IPS-18a (cell line): Measurements from ENCODE around the gene TXNRD2.

Experiments used
- H3K27ac ChIP-seq: one replicate; pipeline ENCODE4 v1.5.1; 2013; ENCODE audit warnings: low read length
- H3K27me3 ChIP-seq: one replicate; pipeline ENCODE4 v1.6.1; 2013; ENCODE audit warnings: mild to moderate bottlenecking, low read length; ENCODE audit not compliant: control insufficient read depth, insufficient read depth
- H3K36me3 ChIP-seq: one replicate; pipeline ENCODE4 v1.6.1; 2013; ENCODE audit warnings: low read depth, low read length; ENCODE audit not compliant: control insufficient read depth
- H3K4me1 ChIP-seq: one replicate; pipeline ENCODE4 v1.6.1; 2013; ENCODE audit warnings: low read depth, low read length; ENCODE audit not compliant: control insufficient read depth
- H3K4me3 ChIP-seq: one replicate; pipeline ENCODE4 v1.5.1; 2013; ENCODE audit warnings: low read length
- H3K9ac ChIP-seq: one replicate; pipeline ENCODE4 v1.6.1; 2013; ENCODE audit warnings: mild to moderate bottlenecking, low read length, moderate library complexity
- H3K9me3 ChIP-seq: one replicate; pipeline ENCODE4 v1.6.1; 2013; ENCODE audit warnings: low read depth, low read length; ENCODE audit not compliant: control insufficient read depth

TXNRD2 gene

DNA sequence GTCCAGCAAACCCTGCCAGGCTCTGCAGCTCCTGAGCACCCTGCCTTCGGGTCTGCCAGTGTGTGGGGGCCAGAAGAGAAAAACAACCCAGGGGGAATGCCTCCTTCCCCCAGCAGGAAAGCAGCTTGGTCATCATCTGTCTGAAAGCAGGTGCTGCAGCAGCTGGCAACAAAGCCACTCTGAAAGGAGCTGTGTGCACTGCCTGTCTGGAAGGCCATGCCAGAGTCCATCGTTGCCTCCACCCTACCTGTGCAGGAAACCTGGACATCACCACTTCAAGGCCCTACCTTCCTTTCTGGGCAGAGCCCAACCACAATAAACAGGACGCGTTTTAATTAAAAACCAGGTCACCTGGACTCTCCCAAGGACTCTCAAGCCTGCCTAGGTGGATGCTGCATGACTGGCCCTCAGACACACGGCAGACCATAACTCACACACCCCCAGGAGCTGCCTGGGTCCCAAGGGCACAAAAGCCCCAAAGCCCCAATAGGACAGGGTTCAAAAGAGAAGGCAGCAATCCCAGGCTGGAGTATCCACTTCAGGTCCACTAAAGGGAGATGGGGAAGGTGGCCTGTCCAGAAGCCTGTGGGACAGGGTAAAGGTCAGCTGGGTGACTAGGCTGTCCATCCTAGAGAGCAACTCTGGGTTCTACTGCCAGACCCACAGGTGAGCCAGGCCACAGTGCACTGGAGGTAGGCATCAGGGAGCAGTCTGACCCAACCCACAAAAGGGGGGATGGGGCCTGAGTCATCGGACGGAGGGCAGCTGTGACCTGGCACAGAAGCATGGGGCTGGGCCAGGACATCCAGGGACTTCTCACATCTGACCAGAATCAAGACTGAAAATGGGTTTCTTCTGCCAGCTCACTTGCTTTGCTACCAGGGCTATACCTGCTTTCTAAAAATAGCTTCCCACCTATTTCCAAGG lies 93.1 kb downstream of the TXNRD2 start:
- H3K36me3 ChIP-seq = peaks cover 21% of the 10 kb centered on the region
- H3K9me3 ChIP-seq = no peaks in the 10 kb centered on the region
- peaks cover 3% of the 10 kb centered on the region for H3K4me1 ChIP-seq
- H3K4me3 ChIP-seq = no peak overlapping the region
- H3K27me3 ChIP-seq = no peaks in the 10 kb centered on the region
- no peak overlapping the region for H3K9ac ChIP-seq
- H3K27ac ChIP-seq = no peak overlapping the region

DNA sequence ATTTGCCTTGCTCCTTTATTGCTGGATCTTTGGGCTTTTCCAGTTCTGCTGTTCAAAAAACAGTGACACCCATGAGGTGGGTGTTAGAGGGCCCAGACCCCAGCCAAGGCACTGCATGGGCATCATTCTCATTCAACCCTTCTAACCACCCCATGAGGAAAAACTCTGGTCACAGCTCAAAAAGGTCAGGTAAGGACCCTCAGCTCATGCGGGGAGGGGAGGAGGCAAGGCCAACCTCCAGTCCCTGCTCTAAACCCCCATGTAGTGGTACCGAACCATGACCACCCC lies 94.3 kb downstream of the TXNRD2 start:
- H3K4me1 ChIP-seq = no peaks in the 10 kb centered on the region
- H3K4me3 ChIP-seq = no peak overlapping the region
- H3K27me3 ChIP-seq = no peaks in the 10 kb centered on the region
- H3K36me3 ChIP-seq = peaks cover 21% of the 10 kb centered on the region
- no peak overlapping the region for H3K27ac ChIP-seq
- no peak overlapping the region for H3K9ac ChIP-seq
- no peaks in the 10 kb centered on the region for H3K9me3 ChIP-seq

DNA sequence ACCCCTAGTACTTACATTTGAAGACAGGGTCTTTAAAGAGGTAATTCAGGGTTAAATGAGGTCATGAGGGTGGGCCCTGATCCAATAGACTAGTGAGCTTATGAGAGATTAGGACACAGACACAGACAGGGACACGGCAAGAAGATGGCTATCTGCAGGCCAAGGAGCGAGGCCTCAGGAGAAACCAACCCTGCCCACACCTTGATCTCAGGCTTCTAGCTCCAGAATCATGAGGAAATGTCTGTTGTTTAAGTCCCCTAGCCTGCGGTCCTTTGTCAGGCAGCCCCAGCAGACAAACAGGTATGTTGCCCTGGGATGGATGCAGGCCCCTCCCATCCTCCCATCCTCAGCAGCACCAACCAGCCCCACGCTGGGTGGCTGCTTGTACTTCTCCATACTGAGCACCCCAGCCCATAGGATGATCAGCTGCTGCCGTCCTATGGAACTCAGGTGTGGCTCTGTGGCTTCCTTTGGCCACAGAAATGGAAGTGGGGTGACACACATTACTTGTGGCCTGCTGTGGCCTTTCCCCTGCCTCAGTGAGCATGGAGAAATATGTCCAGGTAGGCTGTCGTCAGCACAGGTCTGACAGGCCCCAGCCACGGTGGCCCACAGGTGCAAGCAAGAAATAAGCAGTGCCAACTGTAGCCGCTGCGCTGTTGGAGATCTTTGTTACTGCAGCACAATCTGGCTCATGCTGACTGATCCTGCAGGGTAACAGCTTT lies 94.8 kb downstream of the TXNRD2 start:
- Histone ChIP-seq H3K9ac (no peak overlapping the region), H3K4me1 (no peaks in the 10 kb centered on the region)

DNA sequence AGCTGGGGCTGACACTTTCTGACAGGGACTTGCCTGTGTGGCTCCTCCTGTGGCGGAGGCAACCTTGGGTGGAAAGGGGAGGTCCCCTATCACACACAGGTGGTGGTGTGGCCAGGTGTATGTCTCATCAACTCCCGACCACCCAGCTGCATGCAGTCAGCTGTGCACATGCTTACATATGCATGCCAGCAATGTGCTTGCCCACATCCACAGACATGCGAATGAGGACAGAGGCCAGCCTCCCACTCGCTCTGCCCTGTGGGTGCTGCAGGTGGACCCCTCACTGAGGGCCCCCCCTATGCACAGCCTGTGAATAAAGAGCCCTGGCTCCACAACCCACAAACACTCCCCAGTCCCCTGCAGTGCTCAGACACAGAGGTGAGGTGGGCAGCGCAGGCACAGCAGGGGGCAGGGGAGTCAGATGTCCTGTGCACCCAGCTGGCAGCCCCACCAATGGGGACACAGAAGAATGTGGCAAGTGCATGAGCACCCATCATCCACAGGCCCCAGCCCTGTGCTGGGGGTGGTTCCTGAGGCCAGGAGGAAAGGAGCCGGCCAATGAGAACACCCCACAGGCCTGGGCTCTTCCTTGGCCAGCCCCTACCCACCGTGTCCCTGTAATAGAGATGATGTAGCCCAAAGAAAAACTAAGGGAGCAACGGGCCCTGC lies 96.4 kb downstream of the TXNRD2 start:
- no peaks in the 10 kb centered on the region for H3K9me3 ChIP-seq
- H3K4me3 ChIP-seq = no peak overlapping the region
- H3K36me3 ChIP-seq = peaks cover 3% of the 10 kb centered on the region
- H3K4me1 ChIP-seq = no peaks in the 10 kb centered on the region
- H3K27me3 ChIP-seq = no peaks in the 10 kb centered on the region
- H3K9ac ChIP-seq = no peak overlapping the region
- H3K27ac ChIP-seq = no peak overlapping the region

More for the DNA sequence above, 94.8 kb downstream of the TXNRD2 start:
- H3K9me3 ChIP-seq = no peaks in the 10 kb centered on the region
- H3K27me3 ChIP-seq = no peaks in the 10 kb centered on the region
- H3K4me3 ChIP-seq = no peak overlapping the region
- peaks cover 16% of the 10 kb centered on the region for H3K36me3 ChIP-seq
- H3K27ac ChIP-seq = no peak overlapping the region

DNA sequence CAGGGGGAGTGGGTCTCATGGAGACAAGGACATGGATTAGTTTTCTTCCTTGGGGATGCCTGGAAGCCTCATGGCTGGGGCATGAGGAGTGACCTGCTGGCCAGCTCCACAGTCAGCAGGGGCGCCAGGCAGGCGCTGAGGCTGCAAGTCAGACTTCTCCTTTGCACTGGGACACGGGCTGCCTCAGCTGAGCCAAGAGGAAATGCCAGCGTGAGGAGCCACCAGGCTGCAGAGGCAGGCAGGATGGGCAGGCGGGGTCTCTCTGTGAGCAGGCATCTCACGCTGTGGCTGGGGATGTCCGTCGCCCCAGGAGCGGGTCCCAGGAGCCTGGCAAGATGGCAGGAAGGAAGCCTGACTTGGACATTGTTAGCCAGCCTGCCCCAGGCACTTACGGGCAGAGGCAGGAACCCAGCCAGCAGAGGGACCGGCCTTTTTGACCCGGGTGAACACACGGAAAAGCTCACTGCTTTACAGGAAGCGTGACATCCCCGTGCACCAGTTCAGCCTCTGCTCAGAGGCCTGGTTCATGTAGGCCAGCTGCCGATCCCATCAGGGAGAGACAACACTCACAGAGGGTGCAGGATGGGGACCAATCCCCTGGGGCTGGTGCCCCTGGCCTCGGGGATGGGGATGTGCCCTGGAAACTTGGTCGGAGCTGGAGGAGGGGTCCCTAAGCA lies 97.1 kb downstream of the TXNRD2 start:
- no peak overlapping the region for H3K27ac ChIP-seq
- no peaks in the 10 kb centered on the region for H3K4me1 ChIP-seq
- no peaks in the 10 kb centered on the region for H3K36me3 ChIP-seq
- H3K9ac ChIP-seq = no peak overlapping the region
- H3K9me3 ChIP-seq = no peaks in the 10 kb centered on the region
- no peak overlapping the region for H3K4me3 ChIP-seq
- H3K27me3 ChIP-seq = no peaks in the 10 kb centered on the region

DNA sequence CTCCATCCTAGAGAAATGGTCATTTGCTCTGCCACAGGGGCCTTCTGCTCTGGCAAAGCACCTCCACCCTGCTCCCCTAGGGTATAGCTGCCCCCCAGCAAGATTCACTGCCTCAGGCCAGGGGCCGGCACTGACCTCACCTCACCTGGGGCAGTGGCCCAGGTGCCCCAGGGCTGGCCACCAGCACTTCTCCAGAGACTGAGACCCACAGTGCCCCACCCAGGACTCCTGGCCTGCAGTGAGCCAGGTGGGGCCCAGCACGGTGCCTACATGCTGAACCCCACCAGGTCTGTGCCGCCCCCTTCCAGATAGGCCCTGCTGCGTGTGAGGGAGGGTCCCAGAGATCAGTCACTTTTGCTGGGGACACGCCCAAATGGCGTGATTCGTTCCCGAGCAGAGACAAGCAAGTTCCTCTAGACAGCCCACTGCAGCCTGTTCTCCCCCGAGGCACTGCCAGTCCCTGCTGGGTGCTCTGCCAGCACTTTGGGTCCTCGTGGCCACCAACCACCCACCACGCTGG lies 97.7 kb downstream of the TXNRD2 start:
- Histone ChIP-seq H3K27ac (no peak overlapping the region), H3K9ac (no peak overlapping the region), H3K4me3 (no peak overlapping the region), H3K36me3 (no peaks in the 10 kb centered on the region), H3K27me3 (no peaks in the 10 kb centered on the region), H3K9me3 (no peaks in the 10 kb centered on the region), H3K4me1 (no peaks in the 10 kb centered on the region)

DNA sequence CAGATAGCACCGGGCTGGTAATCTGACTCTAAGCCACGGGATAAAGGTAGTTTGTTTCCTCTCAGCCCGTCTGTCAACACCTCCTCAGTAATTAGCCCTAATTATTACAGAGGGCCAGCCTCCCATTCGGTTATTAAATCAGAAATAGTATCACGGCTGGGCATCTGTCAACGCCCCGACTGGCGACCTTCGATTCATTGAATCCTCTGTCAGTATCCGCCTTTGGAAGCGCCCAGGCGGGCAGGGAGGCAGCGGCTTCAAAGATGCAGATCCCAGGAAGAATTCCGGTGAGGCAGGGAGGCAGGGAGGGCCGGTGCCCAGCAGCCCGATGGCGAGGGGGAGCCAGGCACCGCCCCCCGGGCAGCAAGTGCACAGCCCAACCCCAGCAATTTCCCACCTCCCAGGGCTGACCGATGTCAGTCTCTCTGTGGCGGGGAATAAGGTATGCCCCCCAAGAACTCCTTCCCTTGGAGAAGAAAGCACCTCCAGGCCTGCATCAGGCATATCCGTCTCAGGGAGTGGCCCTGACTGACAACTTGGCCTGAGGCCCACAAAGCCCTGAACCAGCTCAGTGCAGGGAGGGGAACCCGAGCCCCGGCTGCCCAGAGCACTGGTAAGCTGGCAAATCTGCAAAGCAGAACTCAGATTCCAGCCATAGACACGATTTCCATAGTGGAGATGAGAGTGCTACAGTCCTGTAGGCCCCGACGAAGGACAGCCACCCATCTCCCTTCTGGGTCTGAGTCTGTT lies 98.3 kb downstream of the TXNRD2 start:
- H3K27me3 ChIP-seq = no peaks in the 10 kb centered on the region
- H3K4me1 ChIP-seq = no peaks in the 10 kb centered on the region
- H3K9me3 ChIP-seq = no peaks in the 10 kb centered on the region
- H3K27ac ChIP-seq = no peak overlapping the region
- no peaks in the 10 kb centered on the region for H3K36me3 ChIP-seq
- no peak overlapping the region for H3K9ac ChIP-seq
- no peak overlapping the region for H3K4me3 ChIP-seq

DNA sequence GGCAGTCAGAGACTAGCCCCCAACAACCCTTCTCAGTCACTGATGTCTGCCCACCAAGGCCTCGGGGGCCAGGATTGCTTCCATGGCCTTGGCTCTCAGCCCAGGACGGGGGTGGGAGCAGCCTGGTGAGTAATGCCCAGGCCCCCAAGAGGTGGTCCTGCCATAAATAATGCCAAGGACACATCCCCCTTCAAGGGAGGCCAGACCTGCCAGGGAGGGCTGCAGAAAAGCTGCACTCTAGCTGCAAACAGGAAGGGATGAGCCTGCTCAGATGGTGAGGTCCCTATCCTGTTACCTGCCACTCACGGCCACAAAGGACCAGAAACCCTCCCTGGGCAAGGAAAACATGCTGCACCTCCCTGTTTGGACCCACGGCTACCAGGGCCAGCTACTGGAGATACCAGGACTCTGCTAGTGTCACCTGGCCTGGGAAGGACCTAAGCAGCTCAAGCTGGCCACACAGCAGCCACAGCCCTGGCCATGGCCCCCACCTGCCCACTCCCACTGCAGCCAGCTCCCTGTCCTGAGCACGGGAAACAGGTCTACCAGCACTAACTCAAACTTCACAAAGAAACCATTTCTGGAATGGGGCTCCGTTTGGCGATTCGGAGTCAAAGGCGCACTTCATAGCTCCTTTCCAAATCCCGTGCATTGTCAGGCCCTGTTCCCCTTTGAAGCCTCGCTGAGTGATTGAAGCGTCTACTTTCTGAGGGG lies 99.1 kb downstream of the TXNRD2 start:
- Histone ChIP-seq H3K36me3 (no peaks in the 10 kb centered on the region), H3K27ac (no peak overlapping the region), H3K9ac (no peak overlapping the region)

DNA sequence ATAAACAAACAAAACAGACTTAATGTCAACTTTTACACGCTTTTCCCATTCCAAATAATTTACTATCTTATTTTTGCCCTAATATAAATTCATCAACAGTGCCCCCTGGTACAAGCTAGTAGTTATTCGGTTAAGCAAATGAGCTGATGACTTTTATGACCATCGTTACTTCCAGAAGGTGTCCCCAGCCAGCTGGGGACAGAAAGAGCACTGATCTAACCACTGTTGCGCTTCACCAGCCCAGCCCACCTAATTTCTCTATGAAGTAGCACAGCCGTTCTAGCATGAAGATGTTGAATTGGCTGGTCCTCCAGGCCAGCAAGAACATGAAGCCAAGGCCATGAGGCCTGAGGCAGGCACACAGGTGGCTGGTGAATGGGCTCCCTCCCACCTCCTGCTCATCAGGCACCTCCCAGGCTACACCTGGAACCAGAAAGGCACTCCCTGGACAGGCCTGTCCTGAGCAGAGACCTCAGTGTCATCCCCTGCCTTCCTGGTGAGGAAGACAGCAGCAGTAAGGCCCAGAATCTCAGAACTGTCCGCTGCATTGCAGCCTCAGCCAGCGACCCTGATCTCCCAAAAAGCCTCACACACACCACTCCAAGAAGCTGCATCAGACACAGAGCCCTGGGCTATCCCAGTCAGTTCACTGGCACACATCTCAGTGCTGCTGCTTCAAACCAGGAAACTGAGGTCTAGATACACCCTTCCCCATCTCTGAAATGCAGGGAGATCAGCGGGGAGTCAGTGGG lies 99.8 kb downstream of the TXNRD2 start:
- Histone ChIP-seq H3K27ac (no peak overlapping the region), H3K9ac (no peak overlapping the region), H3K36me3 (no peaks in the 10 kb centered on the region), H3K9me3 (no peaks in the 10 kb centered on the region), H3K4me3 (no peak overlapping the region), H3K27me3 (no peaks in the 10 kb centered on the region), H3K4me1 (no peaks in the 10 kb centered on the region)

More for the DNA sequence above, 99.1 kb downstream of the TXNRD2 start:
- Histone ChIP-seq H3K4me1 (no peaks in the 10 kb centered on the region), H3K4me3 (no peak overlapping the region), H3K9me3 (no peaks in the 10 kb centered on the region), H3K27me3 (no peaks in the 10 kb centered on the region)
